Pulmonary artery endothelial cell (primary cell): ENCODE results near the gene SDK2. TPM values are rescaled to one million over a fixed set of nuclear protein-coding genes. Genes with fewer than 3 reads are reported as not detected.

Experiments
- DNase-seq: peaks from one replicate; pipeline ENCODE4 v3.0.0-alpha.2; 2011; ENCODE audit warnings: low read depth, low spot score
- total RNA-seq: library from RNA; depleted of rRNA; stranded (reverse); fragments of >200 nt; gene quantifications from 2 replicates; pipeline ENCODE4 v1.2.3, GENCODE V29; 2014

The SDK2 gene
- total RNA-seq, 1 donor from 2014 or later = under 0.01 TPM

GRCh38 chr17:73589363-73589980 lies 54.8 kb downstream of the SDK2 start:
- no peak for DNase-seq

- no peak for DNase-seq
These were observed 55.4 kb downstream of the SDK2 start for GRCh38 chr17:73588891-73589290.

- no peak for DNase-seq
These were observed 55.9 kb downstream of the SDK2 start for GRCh38 chr17:73588301-73588846.

GRCh38 chr17:73586921-73587602 lies 57.2 kb downstream of the SDK2 start:
- DNase-seq = no peak

- DNase-seq = no peak
These were observed 57.9 kb downstream of the SDK2 start for GRCh38 chr17:73586275-73586832.

GRCh38 chr17:73585583-73585982 lies 58.7 kb downstream of the SDK2 start:
- no peak for DNase-seq

GRCh38 chr17:73584987-73585386 lies 59.3 kb downstream of the SDK2 start:
- no peak for DNase-seq

GRCh38 chr17:73584049-73584448 lies 60.2 kb downstream of the SDK2 start:
- no peak for DNase-seq

- DNase-seq = no peak
These were observed 61.4 kb downstream of the SDK2 start for GRCh38 chr17:73582821-73583220.

GRCh38 chr17:73582359-73582758 lies 61.9 kb downstream of the SDK2 start:
- DNase-seq = no peak

GRCh38 chr17:73581379-73581778 lies 62.9 kb downstream of the SDK2 start:
- no peak for DNase-seq

- no peak for DNase-seq
These were observed 64.1 kb downstream of the SDK2 start for GRCh38 chr17:73580073-73580710.

GRCh38 chr17:73576556-73577098 lies 67.6 kb downstream of the SDK2 start:
- no peak for DNase-seq

GRCh38 chr17:73575470-73576221 lies 68.6 kb downstream of the SDK2 start:
- no peak for DNase-seq

- DNase-seq = no peak
These were observed 72.6 kb downstream of the SDK2 start for GRCh38 chr17:73571511-73572130.

GRCh38 chr17:73569762-73570319 lies 74.4 kb downstream of the SDK2 start:
- no peak for DNase-seq

- no peak for DNase-seq
These were observed 75.3 kb downstream of the SDK2 start for GRCh38 chr17:73568934-73569333.

- DNase-seq = no peak
These were observed 77.1 kb downstream of the SDK2 start for GRCh38 chr17:73566905-73567782.

GRCh38 chr17:73564843-73565242 lies 79.4 kb downstream of the SDK2 start:
- no peak for DNase-seq
